ENCODE data around the gene SPAG16. TPM values are rescaled to one million over a fixed set of nuclear protein-coding genes. Genes with fewer than 3 reads are reported as not detected.

SPAG16 gene
- total RNA-seq, 3 donors from 2014 or later = 25.3 to 42.0 (median 41.7) TPM

- H3K4me3 ChIP-seq = no peak overlapping the region
- intact Hi-C loops (cut with DNase I; ENCODE audit: low total_unique reads) = no loop called here
- H3K27ac ChIP-seq = no peak overlapping the region
- DNase-seq (ENCODE audit: low spot score in 2 of 2) = no peak
- H3K27me3 ChIP-seq = no peaks in the 10 kb centered on the region
- no peaks in the 10 kb centered on the region for H3K4me1 ChIP-seq
- TF ChIP-seq CTCF (IDR thresholded peaks at IDR 0.05) = no peak
- TF ChIP-seq POLR2A (IDR thresholded peaks at IDR 0.05) = no peak
- TF ChIP-seq POLR2AphosphoS5 (IDR thresholded peaks at IDR 0.05) = no peak
- no peaks in the 10 kb centered on the region for H3K9me3 ChIP-seq
- no peaks in the 10 kb centered on the region for H3K36me3 ChIP-seq
Observed at GRCh38 chr2:213627054-213627710, 342.9 kb downstream of the SPAG16 start.

DNA sequence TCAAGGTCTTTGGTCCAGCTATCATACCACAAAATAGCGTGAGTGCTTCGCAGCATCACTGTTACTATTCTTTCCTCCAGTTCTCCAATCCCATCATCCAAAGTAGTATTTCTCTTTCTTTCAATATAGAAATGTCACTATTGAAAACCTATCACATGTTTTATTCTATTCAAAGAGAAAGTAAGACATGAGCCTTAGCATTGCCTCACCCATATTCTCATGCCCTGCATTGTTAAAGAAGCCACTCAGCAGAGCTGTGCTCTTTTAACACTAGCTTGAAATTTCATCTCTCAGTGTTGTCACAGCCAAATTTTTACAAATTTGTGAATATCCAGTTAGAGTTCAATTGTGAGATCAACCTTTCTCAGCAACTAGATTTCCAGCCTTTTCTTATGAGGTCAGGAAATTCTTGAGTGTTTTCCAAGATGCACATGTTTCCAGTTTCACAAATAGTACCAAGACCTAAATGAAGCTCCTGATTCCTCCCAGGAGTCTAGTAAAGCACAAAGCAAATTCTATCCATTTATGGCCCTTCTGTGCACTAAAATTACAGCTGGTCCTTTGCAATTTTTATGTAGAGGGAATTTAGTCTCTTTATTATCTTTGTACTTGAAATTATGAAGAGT is 343.7 kb downstream of the SPAG16 start:
- TF ChIP-seq POLR2A (IDR thresholded peaks at IDR 0.05) = no peak
- TF ChIP-seq POLR2AphosphoS5 (IDR thresholded peaks at IDR 0.05) = no peak
- no peak for TF ChIP-seq CTCF (IDR thresholded peaks at IDR 0.05)
- Histone ChIP-seq H3K27ac (no peak overlapping the region), H3K4me1 (no peaks in the 10 kb centered on the region), H3K9me3 (peaks cover 0 to 8% of the 10 kb centered on the region in 2 donors), H3K27me3 (no peaks in the 10 kb centered on the region), H3K4me3 (no peak overlapping the region), H3K36me3 (no peaks in the 10 kb centered on the region)
- no peak for DNase-seq (ENCODE audit: low spot score in 2 of 2)
- intact Hi-C loops (cut with DNase I; ENCODE audit: low total_unique reads) = no loop called here

DNA sequence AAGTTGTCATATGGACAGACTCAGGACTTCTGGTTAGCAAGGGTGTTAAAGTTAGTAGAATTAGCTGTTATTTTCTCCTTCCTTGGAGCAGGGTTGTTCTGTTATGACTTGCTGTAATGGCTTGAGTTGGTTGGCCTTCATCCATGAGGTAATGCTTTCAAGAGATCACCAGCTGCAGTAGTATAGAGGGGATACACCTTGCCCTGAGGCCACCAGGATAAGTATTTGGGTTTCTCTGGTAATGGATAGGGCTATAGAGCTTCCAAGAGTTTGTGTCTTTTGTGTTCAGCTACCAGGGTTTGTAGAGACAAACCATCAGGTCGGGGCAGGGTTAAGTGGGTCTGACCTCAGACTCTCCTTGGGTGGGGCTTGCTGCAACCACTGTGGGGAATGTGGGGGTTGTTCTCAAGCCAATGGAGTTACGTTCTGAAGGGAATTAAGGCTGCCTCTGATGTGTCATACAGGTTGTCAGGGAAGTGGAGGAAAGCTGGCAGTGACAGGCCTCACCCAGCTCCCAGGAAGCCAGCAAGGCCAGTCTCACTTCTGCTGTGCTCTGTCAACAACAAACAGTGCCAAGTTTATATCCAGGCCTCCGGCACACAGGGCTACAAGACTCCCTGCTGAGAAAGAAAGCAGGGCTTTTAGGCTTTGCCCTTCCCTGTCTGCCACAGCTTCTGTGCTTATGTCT is 356.6 kb downstream of the SPAG16 start:
- Histone ChIP-seq H3K36me3 (no peaks in the 10 kb centered on the region), H3K4me1 (no peaks in the 10 kb centered on the region), H3K27ac (peak overlapping the region; percentile 36 to 53), H3K4me3 (no peak overlapping the region), H3K9me3 (peaks cover 0 to 8% of the 10 kb centered on the region in 2 donors), H3K27me3 (no peaks in the 10 kb centered on the region)
- intact Hi-C loops (cut with DNase I; ENCODE audit: low total_unique reads) = no loop called here
- peak in 1 of 2 donors; percentile 20 for DNase-seq (ENCODE audit: low spot score in 2 of 2)
- no peak for TF ChIP-seq POLR2AphosphoS5 (IDR thresholded peaks at IDR 0.05)
- TF ChIP-seq CTCF (IDR thresholded peaks at IDR 0.05) = no peak
- no peak for TF ChIP-seq POLR2A (IDR thresholded peaks at IDR 0.05)

DNA sequence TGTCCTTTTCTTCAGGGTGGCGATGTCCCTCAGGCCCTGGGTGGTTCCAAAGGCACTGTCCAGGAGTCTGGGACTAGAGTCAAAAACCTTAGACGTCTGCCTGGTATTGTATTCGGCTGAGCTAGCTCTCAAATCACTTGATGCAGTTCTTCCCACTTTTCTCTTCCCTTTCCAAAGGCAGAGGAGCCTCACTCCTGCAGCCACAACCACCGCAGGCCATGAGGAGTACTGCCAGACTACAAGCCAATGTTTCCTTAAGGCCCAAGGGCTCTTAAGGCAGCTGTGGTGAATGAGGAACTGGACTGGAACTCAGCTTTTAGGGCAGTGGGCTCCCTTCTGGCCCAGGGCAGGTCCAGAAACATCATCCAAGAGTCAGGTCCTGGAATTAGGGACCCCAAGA is 360.7 kb downstream of the SPAG16 start:
- no peaks in the 10 kb centered on the region for H3K4me1 ChIP-seq
- no peaks in the 10 kb centered on the region for H3K36me3 ChIP-seq
- no peaks in the 10 kb centered on the region for H3K9me3 ChIP-seq
- intact Hi-C loops (cut with DNase I; ENCODE audit: low total_unique reads) = no loop called here
- TF ChIP-seq POLR2AphosphoS5 (IDR thresholded peaks at IDR 0.05) (no peak), POLR2A (IDR thresholded peaks at IDR 0.05) (no peak), CTCF (IDR thresholded peaks at IDR 0.05) (no peak)
- no peaks in the 10 kb centered on the region for H3K27me3 ChIP-seq
- H3K4me3 ChIP-seq = no peak overlapping the region
- no peak overlapping the region for H3K27ac ChIP-seq
- DNase-seq (ENCODE audit: low spot score in 2 of 2) = no peak

DNA sequence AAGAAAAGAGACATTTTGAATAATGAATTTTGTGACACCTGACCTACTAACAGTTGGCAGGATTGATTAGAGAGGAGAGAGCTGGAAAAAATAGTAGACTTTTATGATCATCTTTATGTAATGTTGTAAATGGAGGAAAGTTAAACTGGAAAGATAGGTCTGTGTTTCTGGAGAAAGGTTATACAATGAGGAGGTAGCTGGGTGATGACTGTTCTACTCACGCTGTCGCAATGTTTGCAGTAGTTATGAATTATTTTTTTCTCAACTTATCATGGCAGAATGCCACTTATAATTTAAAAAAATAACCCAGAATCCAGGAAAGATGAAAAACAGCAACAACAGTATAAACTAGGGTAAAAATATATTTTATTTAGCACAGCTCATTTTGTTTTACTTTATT is 364.9 kb downstream of the SPAG16 start:
- DNase-seq (ENCODE audit: low spot score in 2 of 2) = no peak
- intact Hi-C loops (cut with DNase I; ENCODE audit: low total_unique reads) = no loop called here
- Histone ChIP-seq H3K36me3 (no peaks in the 10 kb centered on the region), H3K4me1 (no peaks in the 10 kb centered on the region), H3K27me3 (no peaks in the 10 kb centered on the region), H3K27ac (no peak overlapping the region), H3K9me3 (no peaks in the 10 kb centered on the region), H3K4me3 (no peak overlapping the region)
- TF ChIP-seq CTCF (IDR thresholded peaks at IDR 0.05) = no peak
- no peak for TF ChIP-seq POLR2AphosphoS5 (IDR thresholded peaks at IDR 0.05)
- TF ChIP-seq POLR2A (IDR thresholded peaks at IDR 0.05) = no peak

All from breast epithelium (tissue), 4 donors.